Activated T-cell treated with anti-CD3 and anti-CD28 coated beads for 1 hour (primary cell): ENCODE data around the gene CACNB1.

Source experiments
- DNase-seq: peaks from one replicate; pipeline ENCODE4 v3.0.0-alpha.2; 2020; ENCODE audit warnings: low read depth

Gene CACNB1

DNA sequence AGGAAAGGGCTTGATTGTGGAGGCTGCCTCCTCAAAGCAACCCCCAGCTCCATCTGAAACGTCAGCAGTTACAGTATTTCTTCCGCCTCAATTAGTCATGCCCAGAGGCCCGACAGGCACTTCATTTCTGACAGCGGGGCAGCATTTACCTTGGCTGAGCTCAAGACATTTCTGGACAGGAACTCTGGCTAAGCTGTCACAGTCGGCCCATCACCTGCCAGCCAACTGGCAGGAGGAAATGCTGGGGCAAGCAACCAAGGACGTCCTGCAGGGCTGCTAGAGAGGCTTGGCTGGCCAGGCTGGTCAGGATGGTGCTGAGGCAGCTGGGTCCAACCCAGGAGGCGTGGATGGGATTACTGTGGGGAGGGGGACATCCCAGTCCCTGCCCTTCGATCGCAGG, 73.8 kb downstream of the CACNB1 start:
- DNase-seq, result no peak
